Measurements from ENCODE around the gene TPR. TPM values are rescaled to one million over a fixed set of nuclear protein-coding genes. Genes with fewer than 3 reads are reported as not detected.

TPR gene
- total and polyA plus RNA-seq, 2 of the 8 experiments (the other 6 are each of a cell fraction or from before 2014, with no cell fraction given): 57.1 to 102 TPM

GRCh38 chr1:186404454-186405051, 29.5 kb upstream of the TPR start:
- POLR2A ChIA-PET (ENCODE audit: partially characterized antibody): no interaction called here
- no peaks in the 10 kb centered on the region for H3K27me3 ChIP-seq (replicated peaks in 1 of 4; ENCODE audit: control insufficient read depth in 3 of 4, extremely low read depth in 1 of 4, insufficient read depth in 3 of 4, low read length in 3 of 4)
- H2AFZ ChIP-seq (ENCODE audit: low read length): no peak overlapping the region
- H3K27ac ChIP-seq (ENCODE audit: low read depth, low read length): no peak overlapping the region
- DNase-seq (ENCODE audit: low read depth in 1 of 2, low spot score in 2 of 2): no peak
- CTCF ChIA-PET (ENCODE audit: partially characterized antibody): interaction anchor here (0.6 to 1.6 kb wide), 16 partner anchors 9 to 401 kb away, joined by 3 to 8 read pairs (median 4); partner anchors contain the start of gene TPR
- no peak overlapping the region for H2AK5ac ChIP-seq (ENCODE audit: low read depth, low read length)
- no peak overlapping the region for H2BK20ac ChIP-seq (ENCODE audit: low read length)
- whole genome bisulfite sequencing, 2 experiments (ENCODE audit: extremely low coverage in 1 of 2, insufficient coverage in 1 of 2, insufficient read length in 1 of 2, insufficient replicate concordance in 2 of 2, low coverage in 1 of 2, low lambda C conversion rate in 2 of 2, missing lambda C conversion rate in 1 of 2): 79% methylated on average over 5 of the region's 5 CpGs; no CpG with 5 or more reads in 1 of the 2 experiments
- peaks cover 0 to 1% of the 10 kb centered on the region in 2 experiments for H4K20me1 ChIP-seq (replicated peaks in 1 of 2; ENCODE audit: control insufficient read depth in 1 of 2, insufficient read depth in 2 of 2, low read length in 2 of 2)
- H3K9ac ChIP-seq (replicated peaks in 1 of 4; ENCODE audit: extremely low read depth in 1 of 4, low read depth in 3 of 4, low read length in 3 of 4): no peak overlapping the region
- H3K18ac ChIP-seq (ENCODE audit: extremely low read depth, low read length): no peak overlapping the region
- TF ChIP-seq CTCF (IDR thresholded peaks at IDR 0.05; ENCODE audit: control extremely low read depth in 1 of 3, insufficient read depth in 1 of 3, low read depth in 1 of 3, low read length in 3 of 3): peak in 2 of 3 experiments; percentile 28 to 56; a peak in 2 of 4 replicates
- TF ChIP-seq RAD21 (IDR thresholded peaks at IDR 0.05 in 1 of 2, conservative IDR thresholded peaks at IDR 0.05 in 1 of 2; ENCODE audit: low read depth in 2 of 2, low read length in 2 of 2): peak; percentile 54 to 55
- TF ChIP-seq HDAC2 (IDR thresholded peaks at IDR 0.05; ENCODE audit: borderline replicate concordance in 1 of 2, low read depth in 2 of 2, low read length in 2 of 2): no peak
- H2BK120ac ChIP-seq (replicated peaks; ENCODE audit: low read depth, low read length): no peak overlapping the region
- no peak overlapping the region for H3K4me2 ChIP-seq (ENCODE audit: insufficient read depth in 1 of 2, low read depth in 2 of 2, low read length in 2 of 2)
- no peaks in the 10 kb centered on the region for H3K9me3 ChIP-seq (ENCODE audit: insufficient read depth in 2 of 2, low read depth in 1 of 2, low read length in 1 of 2)
- no peak overlapping the region for H4K91ac ChIP-seq (replicated peaks; ENCODE audit: insufficient read length, low read length)
- H3K14ac ChIP-seq (ENCODE audit: insufficient read length): no peak overlapping the region
- H3K4me1 ChIP-seq (replicated peaks in 1 of 4; ENCODE audit: control insufficient read depth in 3 of 4, insufficient read depth in 4 of 4, low read length in 3 of 4): no peaks in the 10 kb centered on the region
- H3K56ac ChIP-seq (replicated peaks; ENCODE audit: insufficient read length, low read depth, low read length): no peak overlapping the region
- no peak overlapping the region for H3K4ac ChIP-seq (replicated peaks; ENCODE audit: insufficient read length, low read depth, low read length)
- H3K79me2 ChIP-seq (ENCODE audit: control insufficient read depth in 1 of 2, insufficient read depth in 2 of 2, low read length in 2 of 2): no peaks in the 10 kb centered on the region
- H3K79me1 ChIP-seq (ENCODE audit: low read depth, low read length): no peaks in the 10 kb centered on the region
- H3K23ac ChIP-seq (ENCODE audit: insufficient read length): no peak overlapping the region
- H4K8ac ChIP-seq (ENCODE audit: extremely low read depth, insufficient read depth, low read length): no peak overlapping the region
- no peak overlapping the region for H3K4me3 ChIP-seq (ENCODE audit: extremely low read depth in 1 of 4, insufficient read depth in 2 of 4, low read depth in 3 of 4, low read length in 4 of 4)
- peak; percentile 82 for FAIRE-seq
- peaks cover 0 to 41% (median 15%) of the 10 kb centered on the region in 4 experiments; a peak in 3 of 8 replicates for H3K36me3 ChIP-seq (ENCODE audit: control insufficient read depth in 2 of 4, insufficient read depth in 4 of 4, low read length in 3 of 4)
- H3K23me2 ChIP-seq (ENCODE audit: low read depth, low read length): no peaks in the 10 kb centered on the region
- H2BK12ac ChIP-seq (ENCODE audit: low read depth, low read length): no peak overlapping the region
- H2BK5ac ChIP-seq (ENCODE audit: low read depth, low read length): no peak overlapping the region
- H2BK15ac ChIP-seq (ENCODE audit: low read length): no peak overlapping the region
- no peak overlapping the region for H4K5ac ChIP-seq (ENCODE audit: insufficient read length, low read depth, low read length)
